ENCODE results near the gene KRT79. TPM values are rescaled to one million over a fixed set of nuclear protein-coding genes. Genes with fewer than 3 reads are reported as not detected.
"Not testable (repeated sequence)": the region's sequence is repeated elsewhere in the genome, so short reads cannot be mapped to it uniquely, and the experiment has no call there.

KRT79 gene
- polyA plus RNA-seq, 3 donors, result not detected

DNA sequence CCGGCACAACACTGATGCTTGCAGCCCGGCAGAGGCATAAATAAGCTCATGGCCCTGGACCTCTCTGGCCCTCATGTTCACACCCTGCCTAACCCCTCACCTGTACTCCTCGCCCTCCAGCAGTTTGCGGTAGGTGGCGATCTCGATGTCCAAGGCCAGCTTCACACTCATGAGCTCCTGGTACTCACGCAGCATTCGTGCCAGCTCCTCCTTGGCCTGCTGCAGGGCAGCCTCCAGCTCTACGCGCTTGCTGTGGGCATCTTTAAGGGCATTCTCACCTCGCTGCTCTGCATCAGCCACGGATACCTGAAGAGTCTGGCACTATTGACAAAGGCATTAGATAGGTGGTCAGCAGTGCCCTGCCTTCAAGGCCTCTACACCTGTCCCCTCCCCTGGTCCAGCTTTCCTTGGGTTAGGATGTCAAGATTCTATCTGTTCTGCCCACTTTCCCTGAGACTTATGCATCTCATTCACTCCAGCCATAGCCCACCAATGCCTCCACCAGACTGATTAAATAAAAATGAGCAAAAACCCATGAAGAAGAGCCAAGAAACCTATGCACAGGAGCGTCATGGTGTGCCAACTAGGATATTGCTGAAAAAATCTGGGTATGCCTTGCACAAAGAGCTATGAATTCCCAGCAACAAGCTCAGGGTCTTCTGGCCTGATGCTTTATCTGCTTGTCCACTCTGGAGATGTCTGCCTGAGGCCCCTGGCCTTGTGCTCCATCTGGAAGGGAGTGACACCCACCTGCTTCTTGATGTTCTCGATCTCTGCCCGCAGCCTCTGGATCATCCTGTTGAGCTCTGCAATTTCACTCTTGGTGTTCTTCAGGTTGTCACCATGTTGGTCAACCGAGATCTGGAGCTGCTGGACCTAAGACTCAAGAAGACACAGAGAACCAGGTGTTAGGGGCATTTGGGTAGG is 26.3 kb downstream of the KRT79 start:
- no peak for DNase-seq (ENCODE audit: low read depth in 3 of 3, low spot score in 2 of 3)

DNA sequence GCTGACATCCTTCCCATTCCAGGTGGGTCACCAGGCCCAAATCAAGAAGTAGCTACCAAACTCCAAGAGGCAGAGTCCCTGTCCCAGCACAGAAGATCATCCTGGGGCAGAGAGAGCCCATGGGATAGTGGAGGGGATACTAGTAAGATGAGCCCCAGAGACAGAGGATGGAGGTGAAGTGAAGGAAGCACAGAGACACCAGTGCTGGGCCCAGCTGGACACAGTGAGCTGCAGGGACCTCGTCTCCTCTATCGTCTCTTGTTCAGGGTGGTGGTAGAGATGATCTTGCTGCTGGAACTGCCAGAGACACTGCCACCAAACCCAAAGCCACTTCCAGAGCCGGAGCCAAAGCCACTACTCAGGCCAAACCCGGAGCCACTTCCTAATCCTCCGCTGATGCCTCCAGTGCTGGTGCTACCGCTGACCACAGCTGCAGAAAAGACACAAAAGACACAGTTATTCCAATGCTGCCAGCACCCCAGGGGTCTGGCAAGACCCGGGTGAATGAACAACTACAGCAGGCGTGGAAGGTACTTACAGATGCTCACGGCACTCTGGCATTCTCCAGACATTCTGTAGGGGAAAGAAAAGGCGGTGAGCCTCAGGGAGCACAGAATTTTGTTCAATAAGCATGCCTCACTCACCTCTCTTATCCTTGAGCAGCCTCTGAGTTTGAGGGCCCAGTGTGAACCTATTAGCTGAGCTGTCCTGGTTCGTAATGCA is 27.1 kb downstream of the KRT79 start:
- no peak for DNase-seq (ENCODE audit: low read depth in 3 of 3, low spot score in 2 of 3)

DNA sequence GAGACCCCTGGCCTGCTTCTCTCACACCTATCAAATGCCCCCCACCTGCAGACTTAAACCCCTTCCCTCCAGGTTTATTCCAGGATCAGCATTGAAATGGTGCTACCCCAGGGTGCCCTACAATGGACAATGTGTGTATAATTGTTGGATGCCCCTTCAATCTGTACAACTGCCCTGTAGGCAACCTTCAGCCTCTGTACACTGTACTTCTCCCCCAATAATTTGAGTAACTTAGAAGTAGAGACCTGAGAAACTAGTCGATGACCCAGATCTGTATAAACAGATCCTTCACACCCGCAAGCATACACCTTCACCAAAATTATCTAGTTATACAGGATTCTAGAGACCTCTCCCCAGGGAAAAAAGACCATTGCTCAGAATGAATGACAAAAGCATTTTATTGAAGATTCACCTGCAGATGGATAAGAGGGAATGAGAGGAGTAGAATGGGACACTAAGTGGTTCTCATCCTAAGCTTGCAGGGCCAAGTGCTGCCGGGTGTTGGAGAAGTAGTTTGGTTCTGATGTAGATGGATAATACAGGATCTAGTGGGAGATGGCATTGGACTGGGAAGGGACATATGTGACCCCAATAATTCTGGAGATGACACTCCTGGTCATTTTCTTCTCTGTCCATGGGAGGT is 27.8 kb downstream of the KRT79 start:
- DNase-seq (ENCODE audit: low read depth in 3 of 3, low spot score in 2 of 3), result no peak

DNA sequence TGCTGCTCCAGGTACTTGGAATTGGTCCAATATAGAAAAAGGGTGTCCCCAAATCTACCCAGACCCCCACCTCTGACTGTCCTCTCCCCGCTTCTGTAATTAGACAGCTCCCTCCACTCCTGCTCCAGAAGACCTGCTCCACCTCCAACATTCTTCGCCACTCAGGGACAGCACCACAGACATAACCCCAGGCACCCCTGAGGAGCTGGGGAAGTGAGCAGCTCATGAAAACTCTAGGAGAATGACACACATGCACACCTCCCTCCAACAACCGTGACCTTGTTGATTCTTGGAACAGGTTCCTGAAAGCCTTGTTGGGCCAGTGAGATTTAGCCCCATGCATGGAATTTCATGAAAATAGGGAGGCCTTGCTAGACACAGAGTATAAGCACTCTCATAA is 28.4 kb downstream of the KRT79 start:
- no peak for DNase-seq (ENCODE audit: low read depth in 3 of 3, low spot score in 2 of 3)

DNA sequence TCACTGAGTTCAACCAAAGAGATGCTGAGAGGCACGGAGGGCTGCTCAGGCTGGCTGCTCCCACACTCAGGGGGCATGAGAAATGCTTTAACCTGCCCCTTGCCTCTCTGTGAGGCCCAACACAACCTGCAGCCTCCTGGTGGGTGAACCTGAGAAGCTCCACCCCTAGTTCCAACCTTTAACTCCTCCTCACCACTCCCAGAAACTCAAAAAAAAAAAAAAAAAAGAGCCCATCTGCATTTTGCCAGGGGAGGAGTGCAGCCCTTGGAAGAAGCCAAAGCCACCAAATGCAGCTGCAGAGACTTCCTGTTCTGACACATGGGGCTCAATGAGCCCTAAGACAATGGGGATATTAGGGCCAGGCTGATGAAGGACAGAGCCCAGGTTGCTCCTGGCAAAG is 29.1 kb downstream of the KRT79 start:
- no peak for DNase-seq (ENCODE audit: low read depth in 3 of 3, low spot score in 2 of 3)

DNA sequence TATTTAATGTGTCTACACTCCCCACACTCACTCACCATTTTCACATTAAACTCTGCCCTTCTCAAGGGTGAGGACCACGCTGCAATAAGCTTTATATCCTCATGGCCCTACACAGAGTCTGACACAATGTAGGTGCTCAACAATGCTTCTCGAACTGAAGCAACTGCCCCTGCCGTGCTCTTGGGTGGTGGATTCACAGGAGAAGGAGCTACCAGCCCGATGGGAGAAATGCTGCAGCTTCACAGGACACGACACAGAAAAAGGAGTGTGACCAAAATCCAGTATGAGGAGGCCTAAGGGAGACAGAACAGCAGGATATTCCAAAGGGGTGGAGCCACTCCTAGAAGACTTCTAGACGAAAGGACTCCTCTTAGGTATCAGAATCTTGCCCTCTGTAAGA is 31.7 kb downstream of the KRT79 start:
- no peak for DNase-seq (ENCODE audit: low read depth in 3 of 3, low spot score in 2 of 3)

DNA sequence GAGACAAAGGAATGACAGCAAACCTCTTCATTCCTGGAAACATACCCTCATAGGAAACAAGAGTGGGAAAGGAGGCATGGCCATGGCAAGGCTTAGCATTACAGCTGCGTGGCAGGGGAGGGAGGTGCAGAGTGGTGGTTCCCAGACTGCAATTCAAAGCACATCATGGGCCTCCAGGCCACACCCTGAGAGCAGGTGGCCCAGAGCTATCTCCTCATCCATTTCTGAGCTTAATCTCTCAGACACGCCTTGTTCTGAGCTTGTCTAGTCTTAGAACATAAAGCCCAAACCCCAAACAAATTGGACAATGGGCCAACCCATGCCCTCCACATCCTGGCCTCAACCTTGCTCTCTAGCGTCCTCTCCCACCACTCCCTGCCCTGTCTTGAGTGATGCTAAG is 32.3 kb downstream of the KRT79 start:
- no peak for DNase-seq (ENCODE audit: low read depth in 3 of 3, low spot score in 2 of 3)

DNA sequence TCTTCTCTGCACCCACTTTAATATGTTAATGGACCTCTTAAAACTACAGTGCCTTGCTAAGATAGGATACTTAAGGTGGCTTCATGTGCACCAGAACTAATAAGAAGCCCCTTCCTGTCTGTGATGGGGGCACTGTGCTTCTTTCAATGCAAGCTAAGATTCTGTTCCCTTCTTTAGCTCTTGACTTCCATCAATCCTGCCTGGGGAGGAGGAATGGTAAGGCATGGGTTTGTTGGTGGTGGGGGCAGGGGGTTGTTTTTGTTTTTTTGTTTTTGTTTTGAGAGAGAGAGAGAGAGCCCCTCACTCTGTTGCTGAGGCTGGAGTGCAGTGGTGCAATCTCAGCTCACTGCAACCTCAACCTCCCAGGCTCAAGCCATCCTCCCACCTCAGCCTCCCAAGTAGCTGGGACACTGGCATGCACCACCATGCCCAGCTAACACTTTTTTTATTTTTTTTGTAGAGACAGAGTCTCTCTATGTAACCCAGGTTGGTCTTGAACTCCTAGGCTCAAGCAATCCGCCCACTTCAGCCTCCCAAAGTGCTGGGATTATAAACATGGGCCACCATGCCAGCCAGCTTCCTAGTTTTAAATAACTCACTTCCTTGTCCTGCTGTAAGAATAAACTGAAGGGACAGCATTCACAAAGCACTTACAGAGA is 33.7 kb downstream of the KRT79 start:
- no peak for DNase-seq (ENCODE audit: low read depth in 3 of 3, low spot score in 2 of 3)

DNA sequence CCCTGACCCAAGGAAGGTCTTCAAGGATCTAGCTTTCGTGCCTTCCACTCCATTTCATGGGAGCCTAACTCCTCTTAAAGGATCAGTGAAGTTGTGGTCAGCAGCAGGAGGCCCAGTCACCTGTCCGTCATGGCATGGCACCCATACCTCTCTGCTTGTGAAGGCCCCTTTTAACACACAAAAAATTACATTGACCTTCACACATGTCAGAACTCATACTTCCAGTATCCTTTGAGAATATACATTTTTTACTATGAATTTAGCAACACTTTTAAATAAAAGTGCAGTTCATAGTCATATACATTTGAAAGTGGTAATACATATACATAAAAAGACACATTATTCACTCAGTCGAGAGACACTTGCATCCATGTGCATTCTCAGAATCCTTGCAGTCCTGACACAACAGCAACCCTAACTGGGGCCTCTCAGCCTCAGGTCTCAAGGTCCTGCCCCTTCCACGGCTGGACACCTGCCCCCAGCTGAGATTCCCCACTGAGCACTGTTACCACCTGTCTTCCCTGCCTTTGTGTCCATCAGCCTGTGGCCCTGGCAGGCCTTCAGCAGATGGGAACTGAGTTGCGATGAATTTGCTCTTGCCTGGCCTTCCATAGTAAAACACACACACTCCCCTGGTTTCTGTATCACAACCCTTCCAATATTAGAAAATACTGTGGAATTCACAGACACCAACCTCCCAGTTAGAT is 34.5 kb downstream of the KRT79 start:
- DNase-seq (ENCODE audit: low read depth in 3 of 3, low spot score in 2 of 3), result no peak

DNA sequence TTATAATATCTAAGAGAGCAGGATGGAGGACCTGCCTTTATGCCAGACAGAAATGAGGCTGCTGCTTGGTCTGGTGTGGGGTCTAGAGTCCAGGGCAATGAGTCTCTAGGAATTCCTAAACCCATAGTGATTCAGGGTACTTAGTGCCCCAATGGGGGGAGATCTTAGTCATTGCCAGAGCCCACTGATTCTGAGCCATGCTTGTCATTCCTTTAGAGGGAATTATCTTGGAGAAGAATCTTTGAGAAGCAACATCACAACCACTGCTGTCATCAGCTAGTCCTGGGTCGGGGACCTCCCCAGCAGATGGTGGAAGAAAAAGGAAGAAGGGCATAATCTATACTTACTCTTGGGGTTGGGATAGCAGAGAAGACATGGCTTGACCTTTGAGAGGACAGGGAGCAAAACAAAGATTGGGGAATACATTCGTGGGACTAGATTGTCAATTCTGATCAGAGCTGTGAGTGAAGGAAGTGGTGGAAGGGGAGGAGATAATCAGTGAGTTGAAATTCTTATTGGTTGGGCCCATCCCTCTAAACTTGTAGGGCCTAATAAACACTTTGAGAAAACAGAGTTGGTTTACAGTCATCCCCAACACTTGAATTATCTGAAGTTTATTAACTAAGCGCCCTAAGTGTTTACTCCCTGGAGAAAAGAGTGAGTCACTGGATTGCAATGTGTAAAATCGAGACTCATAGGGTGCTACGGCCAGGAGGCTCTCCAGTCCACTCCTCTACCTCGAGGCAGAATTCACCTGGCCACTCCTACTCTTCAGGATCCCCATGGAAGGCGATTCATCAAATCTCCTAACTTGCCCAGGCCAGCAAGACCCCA is 35.2 kb downstream of the KRT79 start:
- no peak for DNase-seq (ENCODE audit: low read depth in 3 of 3, low spot score in 2 of 3)

DNA sequence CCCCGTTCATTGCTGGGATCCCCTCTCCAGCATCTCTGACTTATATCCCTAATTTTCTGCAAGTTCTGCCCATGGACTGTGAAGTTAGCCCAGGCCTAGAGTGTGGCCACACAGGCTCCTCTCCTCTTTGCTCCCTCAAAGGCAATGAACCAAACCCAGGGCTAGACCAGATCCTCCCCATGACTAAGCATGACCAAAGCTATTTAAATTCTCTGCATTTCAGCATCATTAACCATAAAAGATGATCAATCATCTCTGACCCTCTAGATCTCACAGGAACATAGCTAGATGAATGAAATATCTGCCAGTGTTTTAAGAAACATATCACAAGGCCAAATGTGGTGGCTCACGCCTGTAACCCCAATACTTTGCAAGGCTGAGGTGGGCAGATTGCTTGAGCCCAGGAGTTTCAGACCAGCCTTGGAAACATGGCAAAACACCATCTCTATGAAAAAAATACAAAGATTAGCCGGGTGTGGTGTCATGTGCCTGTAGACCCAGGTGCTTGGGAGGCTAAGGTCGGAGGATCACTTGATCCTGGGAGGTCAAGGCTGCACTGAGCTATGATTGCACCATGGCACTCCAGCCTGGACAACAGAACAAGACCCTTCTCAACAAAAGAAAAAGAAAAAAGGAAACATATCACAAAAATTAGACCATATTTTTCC is 36.0 kb downstream of the KRT79 start:
- DNase-seq (ENCODE audit: low read depth in 3 of 3, low spot score in 2 of 3), result no peak

DNA sequence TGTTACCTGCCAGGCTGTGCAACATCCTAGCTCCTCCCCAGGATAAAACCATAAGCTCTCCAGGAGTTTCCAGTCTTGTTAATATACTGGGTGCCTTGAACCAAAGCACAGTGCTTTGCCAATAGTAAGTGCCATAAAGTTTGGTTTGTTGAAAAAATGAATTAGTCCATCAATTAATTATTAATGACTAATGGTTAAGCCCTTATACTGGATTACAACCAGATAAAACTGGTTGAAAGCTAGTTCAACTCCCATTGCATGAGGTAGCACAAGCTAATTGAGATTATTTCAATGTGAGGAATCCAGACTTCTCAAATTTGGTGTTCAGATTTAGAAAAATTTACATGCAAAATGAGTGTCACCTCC is 36.6 kb downstream of the KRT79 start:
- DNase-seq (ENCODE audit: low read depth in 3 of 3, low spot score in 2 of 3), result no peak

DNA sequence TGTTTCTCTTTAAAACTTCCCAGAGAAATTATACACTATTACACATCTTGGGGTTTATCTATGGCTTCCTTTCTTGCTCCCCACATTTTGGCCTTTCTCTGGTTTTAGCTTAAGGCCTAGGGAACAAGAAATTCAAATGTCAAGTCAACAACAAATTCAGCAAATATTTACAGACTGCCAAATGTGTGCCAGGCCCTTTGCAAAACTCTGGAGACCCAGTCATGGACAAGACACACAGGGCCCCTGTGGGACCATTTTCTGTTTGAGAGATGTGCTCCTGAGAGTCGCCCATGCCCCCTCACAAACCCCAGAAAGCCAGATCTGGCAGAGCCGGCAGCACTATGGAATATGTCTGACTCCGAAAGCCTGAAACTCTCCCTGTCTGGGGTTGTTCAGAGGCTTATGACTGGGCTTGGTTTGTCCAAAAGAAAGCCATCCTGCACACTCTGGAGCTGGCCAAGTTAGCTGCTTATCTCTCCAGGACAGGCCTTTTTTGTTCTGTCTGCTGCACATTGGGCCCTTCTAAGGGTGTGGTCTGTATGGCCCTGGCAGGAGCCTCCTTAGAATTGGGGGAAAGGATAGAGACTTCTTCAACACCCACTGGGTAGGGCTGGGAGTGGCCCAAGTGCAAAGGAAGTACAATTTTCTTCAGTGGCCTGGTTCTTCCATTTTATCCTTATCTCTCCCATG is 37.1 kb downstream of the KRT79 start:
- no peak for DNase-seq (ENCODE audit: low read depth in 3 of 3, low spot score in 2 of 3)

DNA sequence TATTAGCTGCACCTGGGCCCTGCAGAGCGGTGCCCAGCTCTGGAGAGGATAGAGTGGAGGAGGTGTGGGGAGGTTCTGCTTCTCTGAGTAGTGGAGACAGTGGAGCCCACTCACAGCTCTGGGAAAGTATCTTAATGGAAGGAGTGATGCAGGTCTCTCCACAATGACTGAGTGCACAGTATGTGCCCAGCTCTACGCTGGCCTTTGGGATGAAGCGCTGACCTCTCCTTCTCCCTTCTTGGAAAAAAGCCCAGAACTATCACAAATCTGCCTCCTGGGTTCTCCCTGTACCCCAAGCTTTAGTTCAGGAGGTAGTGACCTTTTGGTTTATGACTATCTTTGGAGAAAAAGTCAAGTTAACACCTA is 37.7 kb downstream of the KRT79 start:
- no peak for DNase-seq (ENCODE audit: low read depth in 3 of 3, low spot score in 2 of 3)

DNA sequence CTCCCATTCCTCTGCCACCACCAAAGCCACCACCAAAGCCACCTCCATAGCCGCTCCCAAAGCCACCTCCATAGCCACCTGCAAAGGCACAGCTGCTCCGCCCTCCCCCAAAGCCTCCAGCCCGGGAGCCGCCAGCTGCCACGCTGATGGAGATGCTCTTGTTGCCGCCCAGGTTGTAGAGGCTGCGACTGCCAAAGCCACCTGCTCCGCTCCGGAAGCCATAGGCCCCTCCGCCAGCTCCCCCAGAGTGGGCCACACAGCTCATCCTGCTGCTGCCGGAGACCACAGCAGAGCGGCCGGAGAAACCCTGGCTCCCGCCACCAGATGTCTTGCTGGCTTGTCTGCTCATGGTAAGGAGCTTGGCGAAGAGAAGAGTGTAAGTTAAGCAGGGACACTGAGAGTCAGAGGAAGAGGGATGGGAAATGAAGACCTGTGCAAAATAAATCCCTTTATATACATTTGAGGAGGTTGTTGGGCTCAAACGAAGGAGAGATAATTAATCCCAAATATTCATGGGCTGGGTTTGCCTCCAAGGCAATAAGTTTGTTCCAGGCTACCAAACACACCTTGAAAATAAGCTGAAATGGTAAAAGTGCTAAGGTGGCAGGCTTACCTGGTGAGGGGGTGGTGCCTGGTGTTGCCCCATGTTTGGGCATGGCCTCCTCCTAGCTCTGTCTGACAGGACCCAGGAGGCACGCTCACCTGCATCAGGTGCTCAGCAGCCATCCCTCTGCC is 38.2 kb downstream of the KRT79 start, which contains the start of gene KRT3:
TSS of gene KRT3 (minus strand) at position 424 of the 735 bp plus-strand sequence. CDS start at position 349, 75 bp downstream.
- DNase-seq (ENCODE audit: low read depth in 3 of 3, low spot score in 2 of 3), result no peak

DNA sequence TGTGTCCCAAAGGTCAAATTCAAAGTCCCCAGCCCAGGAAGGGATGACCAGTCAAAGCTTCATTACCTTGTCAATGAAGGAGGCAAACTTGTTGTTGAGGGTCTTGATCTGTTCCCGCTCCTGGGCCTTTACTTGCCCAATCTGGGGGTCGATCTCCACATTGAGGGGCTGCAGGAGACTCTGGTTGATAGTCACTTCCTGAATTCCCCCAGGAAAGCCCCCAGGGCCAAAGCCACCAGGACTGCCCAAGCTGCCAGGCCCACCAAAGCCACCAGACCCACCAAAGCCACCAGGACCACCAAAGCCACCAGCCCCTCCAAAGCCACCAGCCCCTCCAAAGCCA is 38.8 kb downstream of the KRT79 start:
- not testable (repeated sequence) for DNase-seq (ENCODE audit: low read depth in 3 of 3, low spot score in 2 of 3)

DNA sequence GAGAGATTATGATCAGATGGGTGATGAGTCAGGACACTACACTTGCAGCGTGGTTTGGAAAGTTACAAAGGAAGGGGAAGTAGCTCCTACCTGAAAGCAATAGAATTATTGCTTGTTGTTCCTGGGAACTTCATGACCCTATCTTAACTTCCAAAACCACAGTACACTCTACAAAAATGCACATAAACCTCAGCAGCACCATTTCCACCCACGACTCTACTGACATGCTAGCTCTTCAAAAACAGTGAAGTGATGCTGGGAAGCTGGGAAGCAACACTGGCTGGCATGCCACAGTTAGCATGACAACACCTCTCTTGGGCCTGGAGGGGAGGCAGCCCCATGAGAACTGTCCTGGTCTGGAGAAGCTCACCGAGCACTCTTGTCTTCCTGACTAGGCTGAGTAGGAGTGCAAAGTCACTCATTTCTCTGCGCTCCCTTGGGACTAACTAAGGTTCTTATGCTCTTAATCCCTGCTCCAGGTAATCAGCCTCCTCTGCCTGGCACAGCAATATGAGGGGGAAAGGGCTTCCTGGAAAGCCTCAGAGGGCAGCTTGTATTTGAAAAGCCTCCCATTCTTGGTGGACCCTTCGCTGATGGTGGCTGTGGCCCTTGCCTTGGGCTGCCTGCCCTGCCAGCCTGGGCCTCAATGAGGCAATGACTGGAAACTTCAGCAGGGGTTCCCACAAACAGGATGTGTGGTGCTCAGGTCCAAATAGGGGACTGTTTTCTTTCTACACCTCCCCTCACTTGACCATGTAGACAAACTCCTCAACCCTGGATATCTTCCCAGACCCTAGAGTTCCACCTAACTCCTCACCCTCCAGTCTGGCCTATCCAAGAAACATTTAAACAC is 39.4 kb downstream of the KRT79 start:
- no peak for DNase-seq (ENCODE audit: low read depth in 3 of 3, low spot score in 2 of 3)

Measured in right renal cortex interstitium (tissue), 3 donors.